Kidney (tissue), 14 donors: ENCODE results near the gene SHISAL1. TPM values are rescaled to one million over a fixed set of nuclear protein-coding genes. Genes with fewer than 3 reads are reported as not detected.
A peak's percentile ranks its signal among the peaks of the same experiment; 100 is the strongest.

Source experiments
- DNase-seq, 5 donors: peaks; one replicate each; pipeline ENCODE4 v3.0.0-alpha.2; 2013 to 2020
- FAIRE-seq: peaks from 2 replicates; lab custom pipeline; 2012; peaks lifted over from hg19 to GRCh38; lab: Jason Lieb, UNC
- H3K27ac ChIP-seq, 2 donors: one replicate each; pipeline ENCODE4 v1.7.0; 2013; ENCODE audit warnings: low read depth in 2 of 2, low read length in 2 of 2, inconsistent platforms in 1 of 2
- H3K27me3 ChIP-seq: one replicate; pipeline ENCODE4 v1.7.1; 2013; ENCODE audit warnings: low read length, inconsistent platforms; ENCODE audit not compliant: control insufficient read depth, insufficient read depth
- H3K36me3 ChIP-seq, 3 donors: one replicate each; pipeline versions ENCODE4 v1.7.0 to v1.7.1; 2013; ENCODE audit warnings: low read length in 3 of 3, control low read depth in 1 of 3, inconsistent platforms in 1 of 3; ENCODE audit not compliant: insufficient read depth in 3 of 3, control insufficient read depth in 2 of 3
- H3K4me1 ChIP-seq, 3 donors: one replicate each; pipeline versions ENCODE4 v1.7.0 to v1.7.1; 2013; ENCODE audit warnings: low read length in 3 of 3, inconsistent platforms in 1 of 3, low read depth in 1 of 3; ENCODE audit not compliant: control insufficient read depth in 2 of 3, insufficient read depth in 2 of 3
- H3K4me3 ChIP-seq, 3 donors: one replicate each; pipeline versions ENCODE4 v1.7.0 to v1.8.1; 2013; ENCODE audit warnings: low read length in 3 of 3, control low read depth in 1 of 3, inconsistent platforms in 1 of 3
- H3K9ac ChIP-seq, 3 donors: one replicate each; pipeline versions ENCODE4 v1.7.0 to v1.7.1; 2013; ENCODE audit warnings: low read length in 3 of 3, control low read depth in 1 of 3, inconsistent platforms in 1 of 3
- H3K9me3 ChIP-seq, 3 donors: one replicate each; pipeline versions ENCODE4 v1.7.0 to v1.7.1; 2013; ENCODE audit warnings: low read length in 3 of 3, control low read depth in 1 of 3, inconsistent platforms in 1 of 3; ENCODE audit not compliant: control insufficient read depth in 2 of 3, insufficient read depth in 1 of 3
- intact Hi-C: fragments of 100-400 bp; cut with DNase I; formaldehyde crosslinking; loops from one replicate; pipeline ENCODE4 v1.11.1; 2022
- polyA plus RNA-seq: library from polyadenylated mRNA; stranded (reverse); fragments of 350-450 nt; fragmentation: Illumina TruSeq; extraction: RNeasy Lipid Tissue Mini Kit (QIAGEN cat#74804); gene quantifications from one replicate; pipeline ENCODE4 v1.2.3, GENCODE V29; 2014; ENCODE audit warnings: low read depth, low replicate concordance; ENCODE audit not compliant: insufficient read depth
- total RNA-seq: library from RNA; stranded (reverse); fragmentation: NEBNext Ultra II Directional; extraction: Animal tissue kit (Norgen Biotek cat#: 25700); gene quantifications from one replicate; pipeline ENCODE4 v1.2.1, GENCODE V29; 2021
- TF ChIP-seq, protein P1 (sequence below): IDR thresholded peaks from 3 replicates; pipeline ENCODE4 v1.5.1; 2012; ENCODE audit warnings: mild to moderate bottlenecking, moderate library complexity, borderline replicate concordance; ENCODE audit not compliant: insufficient read depth; ENCODE audit errors: extremely low read depth
- donor health status: control.
- donor health status: control.
- donor health status: control.
- donor health status: control.
- donor health status: control.
- donor health status: DM: yes; HTN: yes; CAD: no.
- donor health status: Normal renal cell carcinoma (clear cell type).

Gene SHISAL1
- total and polyA plus RNA-seq, 2 donors from 2014 or later: 0.04 to 1.1 TPM

DNA sequence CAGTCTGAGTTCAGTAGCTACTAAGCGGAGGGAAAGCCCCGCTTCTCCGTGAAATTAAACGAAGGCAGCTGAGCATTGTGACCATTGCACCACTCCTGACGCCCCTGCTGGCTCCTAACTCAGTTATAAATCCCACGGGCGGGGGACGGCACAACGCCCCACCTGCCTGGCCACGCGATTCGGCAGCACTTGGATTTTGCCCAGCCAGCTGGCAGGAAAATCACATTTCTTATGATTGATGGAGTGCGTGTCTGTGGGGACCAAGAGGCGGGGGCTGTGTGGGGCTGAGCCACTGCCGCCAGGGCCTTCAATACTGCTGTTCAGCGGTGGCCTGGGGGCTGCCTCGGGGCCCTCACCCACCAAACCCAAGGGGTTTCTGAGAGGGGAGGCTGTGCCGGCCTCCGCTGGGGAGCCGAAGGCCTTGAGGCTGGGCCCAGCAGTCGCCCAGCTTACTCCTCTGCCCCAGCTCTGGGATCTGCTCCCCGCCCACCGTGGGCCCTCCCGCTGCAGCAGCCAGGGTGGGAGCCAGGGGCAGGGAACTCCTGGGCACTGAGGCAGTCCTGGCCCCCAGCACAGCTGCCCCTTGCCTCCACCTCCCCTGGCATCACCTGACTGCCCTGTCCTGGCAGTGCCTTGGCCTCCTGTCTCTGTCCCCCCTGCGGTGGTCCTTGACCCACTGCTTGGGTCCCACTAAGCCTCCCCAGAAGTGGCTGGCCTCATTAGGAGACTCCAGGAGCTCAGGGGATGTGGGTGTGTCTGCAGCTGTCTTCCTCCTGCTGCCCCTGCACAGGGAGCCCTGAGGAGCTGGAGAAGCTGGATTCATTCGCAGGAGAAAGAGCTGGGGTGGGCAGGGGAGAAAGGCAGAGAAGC, 30.7 kb downstream of the SHISAL1 start:
- intact Hi-C loops: no loop called here
- H3K27ac ChIP-seq: no peak overlapping the region
- no peaks in the 10 kb centered on the region for H3K27me3 ChIP-seq
- TF ChIP-seq, protein P1, sequence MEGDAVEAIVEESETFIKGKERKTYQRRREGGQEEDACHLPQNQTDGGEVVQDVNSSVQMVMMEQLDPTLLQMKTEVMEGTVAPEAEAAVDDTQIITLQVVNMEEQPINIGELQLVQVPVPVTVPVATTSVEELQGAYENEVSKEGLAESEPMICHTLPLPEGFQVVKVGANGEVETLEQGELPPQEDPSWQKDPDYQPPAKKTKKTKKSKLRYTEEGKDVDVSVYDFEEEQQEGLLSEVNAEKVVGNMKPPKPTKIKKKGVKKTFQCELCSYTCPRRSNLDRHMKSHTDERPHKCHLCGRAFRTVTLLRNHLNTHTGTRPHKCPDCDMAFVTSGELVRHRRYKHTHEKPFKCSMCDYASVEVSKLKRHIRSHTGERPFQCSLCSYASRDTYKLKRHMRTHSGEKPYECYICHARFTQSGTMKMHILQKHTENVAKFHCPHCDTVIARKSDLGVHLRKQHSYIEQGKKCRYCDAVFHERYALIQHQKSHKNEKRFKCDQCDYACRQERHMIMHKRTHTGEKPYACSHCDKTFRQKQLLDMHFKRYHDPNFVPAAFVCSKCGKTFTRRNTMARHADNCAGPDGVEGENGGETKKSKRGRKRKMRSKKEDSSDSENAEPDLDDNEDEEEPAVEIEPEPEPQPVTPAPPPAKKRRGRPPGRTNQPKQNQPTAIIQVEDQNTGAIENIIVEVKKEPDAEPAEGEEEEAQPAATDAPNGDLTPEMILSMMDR: no peak
- H3K36me3 ChIP-seq: no peaks in the 10 kb centered on the region
- H3K4me1 ChIP-seq: no peaks in the 10 kb centered on the region
- FAIRE-seq: no peak
- no peak overlapping the region for H3K9ac ChIP-seq
- DNase-seq: no peak
- H3K4me3 ChIP-seq: no peak overlapping the region
- H3K9me3 ChIP-seq: no peaks in the 10 kb centered on the region

DNA sequence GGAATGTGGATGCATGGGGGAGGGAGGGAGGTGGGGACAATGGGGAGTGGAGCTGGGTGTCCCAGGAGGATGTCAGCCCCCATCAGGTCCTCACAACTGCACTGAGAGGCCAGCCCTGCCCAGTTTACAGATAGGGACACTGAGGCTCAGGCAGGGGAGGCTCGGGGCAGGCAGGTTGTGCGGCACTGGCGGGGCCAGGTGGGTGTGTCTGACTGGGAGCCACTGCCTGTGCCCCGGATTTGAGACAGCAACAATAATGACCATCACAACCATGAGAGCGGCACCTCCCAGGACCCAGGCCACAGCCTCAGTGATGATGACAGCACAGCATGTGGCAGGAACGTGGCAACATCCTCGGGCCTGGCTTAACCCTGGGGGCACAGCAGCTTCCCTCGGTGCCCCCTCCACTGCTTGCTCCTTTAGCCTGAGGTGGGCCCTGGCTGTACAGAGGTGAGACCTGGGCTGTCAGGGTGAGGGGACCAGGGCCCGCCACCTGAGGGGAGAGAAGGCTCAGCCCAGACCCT, 32.0 kb downstream of the SHISAL1 start:
- Histone ChIP-seq H3K4me3 (no peak overlapping the region), H3K27ac (no peak overlapping the region), H3K9me3 (no peaks in the 10 kb centered on the region), H3K27me3 (no peaks in the 10 kb centered on the region), H3K9ac (no peak overlapping the region), H3K36me3 (no peaks in the 10 kb centered on the region), H3K4me1 (no peaks in the 10 kb centered on the region)
- intact Hi-C loops: no loop called here
- no peak for FAIRE-seq
- TF ChIP-seq, protein P1: no peak
- no peak for DNase-seq

DNA sequence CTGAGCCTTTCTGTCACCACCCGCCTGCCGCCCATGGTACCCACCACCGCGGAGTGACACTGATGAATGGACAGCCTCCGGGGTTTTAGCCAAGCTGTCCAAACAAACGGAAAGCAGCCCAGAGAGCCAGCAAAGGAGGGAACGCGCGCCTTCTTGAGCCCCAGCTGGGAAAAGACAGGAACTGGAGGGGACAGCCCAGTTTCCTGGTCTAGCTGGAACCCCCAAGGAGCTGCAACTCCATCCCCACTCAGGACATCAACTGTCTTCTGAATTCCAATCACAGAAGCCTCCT, 33.7 kb downstream of the SHISAL1 start:
- Histone ChIP-seq H3K4me3 (no peak overlapping the region), H3K9me3 (no peaks in the 10 kb centered on the region), H3K9ac (no peak overlapping the region), H3K4me1 (no peaks in the 10 kb centered on the region), H3K27me3 (no peaks in the 10 kb centered on the region), H3K36me3 (no peaks in the 10 kb centered on the region), H3K27ac (no peak overlapping the region)
- TF ChIP-seq, protein P1: no peak
- intact Hi-C loops: no loop called here
- DNase-seq (peak in 3 of 5 donors; percentile 35 to 60 (median 47)), FAIRE-seq (no peak)
